NCI-H69 (cell line): Measurements from ENCODE around the gene LDLRAD3.
A peak's percentile ranks its signal among the peaks of the same experiment; 100 is the strongest.

Experiments
- DNase-seq: peaks from one replicate; lab custom pipeline; 2025; lab: John Stamatoyannopoulos, UW

The LDLRAD3 gene

DNA sequence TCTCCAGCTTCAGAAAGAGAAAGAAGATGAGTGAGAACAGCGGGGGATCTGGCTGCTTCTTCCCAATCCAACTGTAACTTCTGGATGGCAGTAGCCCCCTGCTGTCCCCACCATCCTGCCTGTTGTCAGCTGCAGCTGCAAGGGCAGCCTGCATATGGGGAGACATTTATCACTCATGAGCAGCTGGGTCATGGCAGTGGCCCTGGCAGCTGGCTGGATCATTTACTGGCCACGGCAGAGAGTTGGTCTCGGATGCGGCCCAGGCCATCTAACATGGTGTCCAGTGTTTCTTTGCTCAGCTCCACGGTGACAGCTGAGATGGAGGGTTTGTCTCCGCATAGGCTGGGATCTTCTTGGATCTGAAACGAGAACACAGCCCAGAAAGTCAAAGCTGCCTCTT is 330.6 kb downstream of the LDLRAD3 start:
- DNase-seq = peak; percentile 9

DNA sequence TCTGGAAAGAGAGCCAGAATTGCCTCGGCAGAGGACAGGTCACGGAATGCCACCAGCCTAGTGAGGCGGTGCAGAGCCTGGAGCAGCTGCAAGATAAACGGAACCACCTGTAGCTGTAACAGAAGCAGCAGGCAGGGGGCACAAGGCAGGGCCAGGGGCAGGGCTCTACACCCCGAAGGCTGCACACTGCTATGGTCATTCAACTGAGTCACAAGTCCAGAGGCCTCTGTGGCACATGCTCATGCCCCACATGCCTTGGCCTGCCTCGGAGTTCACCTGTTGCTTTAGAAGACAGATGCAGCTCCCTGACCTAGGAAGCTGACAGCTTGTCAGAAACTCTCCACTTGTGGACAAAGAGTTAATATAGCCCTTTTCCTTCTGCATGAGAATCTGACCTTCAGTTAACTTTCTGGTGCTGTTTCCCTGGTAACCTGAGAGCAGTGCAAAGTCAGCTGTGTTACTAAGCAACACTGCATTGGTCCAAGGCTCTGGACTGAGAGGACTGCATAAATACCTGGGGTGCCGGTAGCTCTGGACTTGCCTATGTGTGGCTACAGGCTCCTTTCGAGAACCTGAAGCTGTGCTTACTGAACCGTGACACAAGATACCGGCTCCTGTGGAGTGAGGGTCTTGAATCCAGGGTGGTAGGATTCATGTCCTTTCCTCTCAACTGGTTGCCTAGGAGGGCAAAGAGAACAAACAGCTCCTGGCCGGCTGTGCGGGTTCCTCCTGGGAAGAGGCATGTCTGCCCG is 334.8 kb downstream of the LDLRAD3 start:
- DNase-seq = no peak

DNA sequence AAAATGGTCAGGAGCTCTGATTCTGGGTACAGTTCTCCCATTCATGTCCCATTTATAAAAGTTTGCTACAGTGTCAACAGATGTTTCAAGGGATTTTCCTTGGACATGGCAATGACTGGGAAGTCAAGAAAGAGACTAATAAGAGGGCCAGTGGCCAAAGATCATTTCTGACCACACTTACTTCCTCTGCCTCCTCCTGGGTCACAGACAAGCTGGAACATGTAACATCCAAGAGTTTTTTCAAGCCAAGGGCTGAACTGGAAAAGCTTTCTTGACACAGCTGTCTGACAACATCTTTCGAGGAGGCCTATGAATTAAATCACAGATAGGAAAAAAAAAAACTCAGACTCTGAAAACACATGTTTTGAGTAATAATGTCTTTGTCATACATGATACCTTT is 336.7 kb downstream of the LDLRAD3 start:
- DNase-seq = no peak
